SW 1271 (cell line): ENCODE data around the gene TAX1BP1.

Experiments used
- DNase-seq, 2 experiments: peaks; one replicate each; lab custom pipeline; 2025; lab: John Stamatoyannopoulos, UW

TAX1BP1 gene

DNA sequence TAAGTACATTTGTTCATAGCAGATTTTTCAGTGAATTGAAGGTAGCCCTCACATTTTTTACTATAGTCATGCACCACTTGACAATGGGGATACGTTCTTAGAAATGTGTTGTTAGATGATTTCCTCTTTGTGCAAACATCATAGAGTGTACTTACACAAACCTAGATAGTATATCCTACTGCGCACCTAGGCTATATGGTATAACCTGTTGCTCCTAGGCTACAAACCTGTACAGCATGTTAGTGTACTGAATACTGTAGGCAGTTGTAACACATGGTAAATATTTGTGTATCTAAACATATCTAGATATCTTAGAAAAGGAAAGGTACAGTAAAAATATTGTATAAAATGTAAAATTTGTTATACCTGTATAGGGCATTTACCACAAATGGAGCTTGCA lies 41.2 kb downstream of the TAX1BP1 start:
- DNase-seq = no peak

DNA sequence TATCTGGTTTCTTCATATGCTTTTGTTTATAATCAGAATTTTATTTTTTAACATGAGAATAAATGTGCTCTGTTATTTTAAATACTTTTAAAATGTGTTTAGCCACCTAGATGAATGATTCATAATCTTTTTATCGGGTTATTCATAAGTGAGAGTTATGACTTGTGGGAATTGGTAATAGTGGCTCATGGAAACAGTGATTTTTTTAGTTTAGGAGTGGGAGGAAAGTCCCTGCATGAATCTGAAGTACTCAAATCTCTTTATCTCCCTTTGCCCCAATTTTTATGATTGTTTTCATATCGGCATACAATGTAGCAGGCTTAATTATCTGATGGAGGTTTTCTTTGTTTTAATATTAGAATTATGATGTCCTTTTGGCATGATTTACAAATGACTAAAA lies 42.9 kb downstream of the TAX1BP1 start:
- DNase-seq = no peak

DNA sequence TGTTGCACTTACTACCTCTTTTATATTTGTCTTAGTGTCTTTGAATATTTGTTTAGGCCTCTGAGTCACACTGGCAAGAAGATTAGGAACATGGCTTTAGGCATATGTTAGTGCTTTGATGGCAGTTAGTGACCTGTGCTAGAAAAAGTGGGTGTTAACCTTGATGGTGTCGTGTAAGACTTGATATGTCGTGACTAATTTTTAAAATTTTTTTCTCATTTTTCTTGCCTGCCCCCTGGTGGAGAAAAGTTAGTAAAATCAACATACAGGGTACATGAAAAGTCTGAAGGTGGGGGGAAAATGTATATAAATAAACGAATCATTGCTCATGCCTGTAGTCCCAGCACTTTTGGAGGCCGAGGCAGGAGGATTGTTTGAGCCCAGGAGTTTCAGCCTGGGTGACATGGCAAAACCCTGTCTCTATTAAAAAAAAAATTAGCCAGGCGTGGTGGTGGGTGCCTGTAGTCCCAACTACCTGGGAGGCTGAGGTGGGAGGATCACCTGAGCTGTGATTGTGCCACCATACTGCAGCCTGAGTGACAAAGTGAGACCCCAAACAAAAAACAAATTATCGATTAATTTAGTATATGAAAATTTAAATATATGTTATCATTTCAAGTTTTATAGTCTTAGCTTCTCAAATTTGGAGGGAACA lies 44.6 kb downstream of the TAX1BP1 start:
- DNase-seq = peak; percentile 53 to 82

DNA sequence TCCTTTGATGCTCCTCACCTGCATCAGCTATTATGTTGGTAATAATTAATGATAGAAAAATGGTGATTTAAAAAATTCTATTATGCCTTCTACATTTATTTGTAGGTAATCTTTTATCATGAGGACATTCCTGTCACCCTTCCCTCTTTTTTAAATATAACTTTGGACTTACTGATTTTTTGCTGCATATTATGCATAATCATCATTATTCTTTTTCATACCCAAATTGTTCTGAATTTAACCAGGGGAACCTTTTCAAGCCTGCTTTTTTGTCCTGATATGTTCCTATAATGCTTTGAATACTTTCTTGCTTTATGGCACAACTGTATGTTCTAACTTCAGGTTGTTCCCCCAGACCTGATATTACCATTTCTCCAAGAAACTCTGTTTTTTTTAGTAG lies 48.5 kb downstream of the TAX1BP1 start:
- DNase-seq = no peak

DNA sequence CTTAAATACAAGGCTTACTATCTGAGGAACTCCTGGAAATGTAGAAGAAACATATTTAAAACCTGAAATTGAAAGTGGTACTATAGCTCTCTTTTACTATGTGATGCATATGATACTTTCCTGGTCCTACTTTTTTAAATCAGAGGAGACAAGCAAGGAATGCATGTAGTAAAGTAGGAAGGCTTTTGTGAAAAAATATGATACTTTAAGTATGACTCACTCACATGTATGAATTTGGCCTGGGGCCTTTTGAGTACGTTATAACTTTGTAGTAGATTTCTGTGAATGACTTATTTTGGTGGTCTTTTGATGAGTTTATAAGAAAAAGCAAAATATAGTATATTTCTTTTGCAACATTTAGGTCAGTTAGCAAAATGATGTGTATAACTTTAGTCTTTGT lies 53.8 kb downstream of the TAX1BP1 start:
- no peak for DNase-seq

DNA sequence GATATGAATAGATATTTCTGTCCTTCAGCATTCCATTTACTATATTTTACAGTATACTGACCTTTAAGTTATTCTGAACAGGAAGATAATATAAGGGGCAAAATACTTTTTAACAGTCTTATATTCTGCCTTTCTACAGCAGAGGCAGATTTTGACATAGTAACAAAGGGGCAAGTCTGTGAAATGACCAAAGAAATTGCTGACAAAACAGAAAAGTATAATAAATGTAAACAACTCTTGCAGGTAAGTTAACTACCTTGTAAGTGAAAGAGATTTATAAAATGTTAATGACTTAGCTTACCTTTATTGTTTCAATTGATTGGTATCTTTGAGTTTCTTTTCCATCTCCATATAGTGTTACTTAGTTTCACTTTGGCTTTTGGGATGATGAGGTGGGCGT lies 56.0 kb downstream of the TAX1BP1 start:
- no peak for DNase-seq

DNA sequence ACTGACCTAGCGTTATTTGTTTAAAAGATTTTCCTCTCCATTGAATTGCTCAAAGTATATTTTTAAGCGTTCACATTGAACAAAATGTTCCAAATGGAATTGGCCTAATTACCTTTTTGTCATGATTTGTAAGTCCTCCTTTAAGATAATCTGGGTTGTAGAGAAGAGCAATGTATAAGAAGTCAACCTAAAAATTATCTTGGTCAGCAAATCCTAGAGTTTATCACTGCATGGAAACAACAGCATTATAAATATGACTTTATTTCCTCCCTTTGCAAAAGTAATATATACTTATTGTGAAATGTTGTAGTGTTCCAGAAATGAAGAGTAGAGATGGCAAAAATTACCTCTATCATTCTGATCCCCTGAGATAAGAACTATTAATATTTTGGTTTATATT lies 59.2 kb downstream of the TAX1BP1 start:
- no peak for DNase-seq

DNA sequence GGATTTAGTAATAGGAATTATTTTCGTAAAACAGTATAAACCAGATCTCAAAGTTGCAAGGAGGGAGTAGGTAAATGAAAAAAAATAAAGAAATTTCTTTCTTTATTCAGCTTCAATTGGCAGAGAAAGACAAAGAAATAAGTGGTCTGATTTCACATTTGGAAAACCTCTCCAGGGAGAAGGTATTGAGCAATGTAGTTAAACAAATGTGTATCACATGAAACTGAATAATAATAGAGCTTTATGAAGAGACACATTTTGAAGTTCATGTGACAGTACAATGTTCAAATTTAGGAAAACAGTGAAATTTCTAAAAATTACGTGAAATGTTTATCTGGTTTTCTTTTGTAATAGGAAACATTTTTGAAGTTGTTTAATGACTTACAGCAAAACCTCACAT lies 63.0 kb downstream of the TAX1BP1 start:
- DNase-seq = no peak

DNA sequence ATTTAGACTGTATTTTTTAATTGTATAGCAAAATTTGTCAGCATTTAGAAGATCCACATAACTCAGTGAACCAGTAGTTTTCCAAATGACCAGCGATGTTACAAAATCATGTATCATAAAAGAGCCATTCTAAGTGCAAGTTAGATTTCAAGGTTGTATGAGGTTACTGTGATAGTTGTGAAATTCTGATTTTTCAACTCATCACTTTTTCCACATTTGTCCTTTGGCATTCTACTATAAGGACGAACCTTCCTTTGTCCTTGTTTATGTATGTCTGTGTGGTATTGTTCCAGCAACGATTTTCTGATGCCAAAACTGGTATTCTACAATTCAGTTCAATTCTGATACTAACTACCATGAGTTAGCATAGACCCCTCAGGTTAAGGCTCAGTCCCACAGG lies 64.2 kb downstream of the TAX1BP1 start:
- DNase-seq = no peak

DNA sequence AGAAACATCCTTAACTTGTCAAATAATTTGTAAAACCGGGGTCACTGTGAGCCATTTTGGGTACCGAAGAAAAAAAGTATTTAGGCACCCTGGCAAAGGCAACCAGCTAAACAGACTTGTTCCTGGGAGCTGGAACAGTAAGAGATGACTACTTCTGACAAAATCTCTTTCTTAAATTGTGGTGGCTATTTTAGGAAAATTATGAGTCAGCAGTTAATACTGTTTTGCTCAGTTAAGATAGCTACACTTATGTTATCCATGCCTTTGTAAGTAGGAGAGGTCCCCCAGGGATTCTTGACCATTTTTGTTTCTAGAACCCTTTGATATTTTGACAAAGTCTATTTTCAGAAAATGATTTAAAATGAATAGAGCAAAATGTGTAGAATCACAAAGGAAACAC lies 68.7 kb downstream of the TAX1BP1 start:
- no peak for DNase-seq

DNA sequence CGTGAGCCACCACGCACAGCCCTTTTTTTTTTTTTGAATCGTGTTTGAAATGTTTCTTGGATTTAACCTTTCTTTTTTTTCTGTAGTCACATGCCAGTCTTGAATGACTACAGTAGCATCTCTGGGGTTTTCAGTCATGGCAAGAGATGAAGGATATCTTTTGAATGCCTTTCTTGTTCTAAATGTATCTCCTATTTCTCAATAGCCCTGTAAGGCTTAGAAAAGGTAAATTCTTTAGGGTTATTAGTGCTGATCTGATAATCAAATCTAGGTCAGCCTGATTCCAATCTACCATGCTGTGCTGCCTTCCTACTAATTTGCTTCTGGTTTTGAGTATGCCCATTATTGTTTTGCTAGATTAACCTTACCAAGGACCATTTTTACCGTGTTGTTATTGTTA lies 70.2 kb downstream of the TAX1BP1 start:
- DNase-seq = no peak

DNA sequence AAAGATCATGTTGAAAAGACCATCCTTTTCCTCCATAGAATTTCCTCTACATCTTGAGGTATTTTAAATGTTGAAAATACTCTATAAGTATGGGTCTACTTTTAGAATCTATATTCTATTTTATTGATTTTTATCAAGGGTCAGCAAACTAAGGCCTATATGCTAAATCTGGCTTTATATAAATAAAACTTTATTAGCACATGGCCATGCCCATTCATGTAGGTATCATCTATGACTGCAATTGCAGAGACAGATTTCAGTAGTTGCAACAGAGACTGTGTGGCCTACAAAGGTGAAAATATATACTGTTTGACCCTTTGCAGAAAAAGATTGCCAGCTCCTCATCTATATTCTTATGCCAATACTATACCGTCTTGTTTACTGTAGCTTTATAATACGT lies 72.7 kb downstream of the TAX1BP1 start:
- DNase-seq = no peak

DNA sequence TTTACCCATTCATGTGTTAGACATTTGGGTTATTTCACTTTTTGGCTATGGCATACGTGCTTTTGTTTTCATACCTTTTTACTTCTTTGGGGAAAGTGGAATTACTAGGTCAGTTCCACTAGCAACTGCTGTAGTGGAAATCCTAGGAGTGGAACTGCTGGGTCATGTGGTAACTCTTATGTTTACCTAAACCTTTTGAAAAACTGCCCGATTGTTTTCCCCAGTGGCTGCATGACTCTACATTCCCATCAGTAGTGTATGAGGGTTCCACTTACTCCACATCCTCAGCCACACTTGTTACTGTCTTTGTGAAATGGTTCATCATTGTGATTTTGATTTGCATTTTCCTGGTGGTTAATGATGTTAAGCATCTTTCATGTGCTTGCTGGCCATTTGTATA lies 82.3 kb downstream of the TAX1BP1 start:
- no peak for DNase-seq

DNA sequence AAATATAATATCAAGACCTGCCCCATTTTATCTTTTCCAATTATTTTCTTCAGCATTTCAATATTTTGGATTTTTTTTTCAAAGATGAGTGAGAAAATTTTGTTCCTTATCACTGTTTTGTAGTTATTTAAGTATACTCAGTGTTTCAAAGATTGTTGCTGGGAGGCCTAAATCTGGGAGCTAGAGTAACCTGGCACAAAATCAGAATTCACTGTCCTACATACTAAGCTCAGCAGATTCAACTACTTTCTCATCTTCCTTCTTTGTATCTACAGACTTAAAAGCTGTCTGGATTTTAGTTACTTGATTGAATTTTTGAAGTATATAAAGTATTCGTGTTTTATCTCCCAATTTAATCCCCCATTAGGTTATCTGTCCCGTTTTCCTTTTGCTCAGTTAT lies 85.9 kb downstream of the TAX1BP1 start:
- no peak for DNase-seq

DNA sequence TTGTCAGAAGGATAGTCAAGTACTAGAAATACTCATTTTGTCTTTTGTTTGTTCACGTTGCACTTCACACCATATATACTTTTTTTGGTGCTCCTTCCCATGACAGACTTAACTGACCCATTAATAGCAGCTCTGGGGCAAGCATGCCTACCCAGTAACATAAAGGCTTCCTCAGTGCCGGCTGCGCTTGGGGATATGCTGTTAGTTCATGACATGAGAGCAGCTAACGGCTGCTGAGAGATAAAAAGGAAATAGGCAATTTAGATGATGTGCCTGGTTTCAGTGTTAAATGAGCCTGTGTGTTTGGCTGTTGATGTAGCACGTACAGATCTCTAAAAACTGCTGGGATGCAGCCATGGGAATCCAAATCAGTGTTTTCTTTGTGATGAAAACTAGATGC lies 86.4 kb downstream of the TAX1BP1 start:
- DNase-seq = no peak

DNA sequence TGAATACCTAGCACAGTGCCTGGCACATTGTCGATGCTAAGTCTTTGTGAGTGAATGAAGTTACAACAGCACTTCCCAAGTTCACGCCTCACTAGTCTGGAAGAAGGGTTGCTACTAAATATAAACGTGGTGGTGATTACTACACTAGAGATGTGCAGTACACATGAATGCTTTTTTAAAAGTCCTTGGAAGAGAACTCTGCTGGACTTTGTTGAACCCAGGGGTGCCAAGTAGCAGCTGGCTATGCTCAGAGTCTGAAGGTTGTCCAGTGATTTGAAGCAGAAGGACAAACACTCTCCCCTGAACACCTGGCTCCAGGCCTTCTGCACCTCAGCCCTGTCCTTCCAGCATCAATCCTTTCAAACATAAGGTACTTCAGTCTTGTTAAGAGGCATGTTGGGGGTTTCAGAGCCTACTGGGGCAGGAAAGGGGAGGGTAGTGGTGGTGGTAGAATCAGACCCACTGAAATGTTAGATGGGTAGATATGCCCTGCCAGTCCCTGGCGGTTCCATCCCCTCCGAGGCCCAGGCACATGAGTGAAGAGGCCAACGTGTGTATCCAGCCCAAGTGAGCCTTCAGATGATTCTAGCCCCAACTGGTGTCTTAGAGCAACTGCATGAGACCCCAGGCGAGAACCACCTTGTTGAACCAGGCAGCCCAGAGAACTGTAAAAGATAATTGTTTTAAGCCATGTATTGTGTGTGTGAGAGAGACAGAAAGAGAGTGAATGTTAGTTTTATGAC lies 94.4 kb downstream of the TAX1BP1 start:
- DNase-seq = no peak

DNA sequence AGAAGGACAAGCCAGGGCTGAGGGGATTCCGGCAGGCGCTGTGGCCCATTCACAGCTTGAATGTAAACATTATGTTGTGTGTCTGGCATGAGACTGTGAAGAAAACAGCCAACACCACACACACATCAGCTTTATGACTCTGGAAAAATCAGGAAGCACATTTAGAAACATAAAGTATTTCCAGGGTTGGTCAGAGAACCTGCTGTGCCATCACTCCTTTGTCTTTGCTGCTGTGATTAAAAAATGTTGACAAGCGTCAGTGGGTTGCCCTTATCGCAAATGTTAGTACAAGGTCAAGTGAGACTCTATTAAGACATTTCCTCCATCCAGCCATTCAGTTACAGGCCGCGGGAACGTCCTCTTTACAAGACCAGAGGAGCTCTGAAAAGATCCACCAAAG lies 95.4 kb downstream of the TAX1BP1 start:
- no peak for DNase-seq

DNA sequence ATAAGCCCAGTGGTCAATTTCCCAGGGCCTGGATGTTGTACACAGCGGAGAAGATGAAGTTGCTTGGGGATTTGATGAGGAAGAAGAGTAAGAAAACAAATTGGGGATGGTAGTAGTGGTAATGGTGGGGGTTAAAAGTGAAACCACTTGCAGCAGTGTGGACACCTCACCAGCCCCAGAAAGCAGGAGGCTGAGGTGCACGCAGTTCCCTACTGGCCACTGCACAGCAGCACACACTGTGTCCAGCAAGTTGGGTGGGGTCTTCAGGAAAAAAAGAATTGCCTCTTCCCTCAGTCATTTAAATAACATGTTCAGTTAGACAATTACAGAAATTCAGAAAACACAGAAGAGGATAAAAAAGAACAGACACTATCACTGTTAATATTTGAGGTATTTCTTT lies 96.6 kb downstream of the TAX1BP1 start:
- no peak for DNase-seq

DNA sequence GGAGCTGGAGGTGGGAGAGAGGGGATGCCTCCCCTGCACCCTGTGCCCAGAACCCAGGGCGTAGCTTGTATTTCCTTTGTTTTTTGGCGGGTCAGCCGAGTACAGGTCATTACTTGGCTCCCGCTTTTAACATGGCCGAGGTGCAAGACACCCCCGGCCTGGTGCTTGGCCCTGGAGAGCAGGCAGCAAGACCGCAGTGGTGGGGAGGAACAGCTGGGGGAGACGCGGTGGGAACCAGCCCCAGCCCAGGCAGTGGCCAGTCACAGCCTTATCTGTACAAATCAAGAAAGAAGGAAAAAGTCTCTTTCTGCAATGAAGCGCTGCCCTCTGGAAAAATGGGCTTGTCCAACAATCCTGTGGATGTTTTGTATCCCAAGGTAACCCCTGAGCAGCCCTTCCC lies 99.1 kb downstream of the TAX1BP1 start:
- DNase-seq = no peak

DNA sequence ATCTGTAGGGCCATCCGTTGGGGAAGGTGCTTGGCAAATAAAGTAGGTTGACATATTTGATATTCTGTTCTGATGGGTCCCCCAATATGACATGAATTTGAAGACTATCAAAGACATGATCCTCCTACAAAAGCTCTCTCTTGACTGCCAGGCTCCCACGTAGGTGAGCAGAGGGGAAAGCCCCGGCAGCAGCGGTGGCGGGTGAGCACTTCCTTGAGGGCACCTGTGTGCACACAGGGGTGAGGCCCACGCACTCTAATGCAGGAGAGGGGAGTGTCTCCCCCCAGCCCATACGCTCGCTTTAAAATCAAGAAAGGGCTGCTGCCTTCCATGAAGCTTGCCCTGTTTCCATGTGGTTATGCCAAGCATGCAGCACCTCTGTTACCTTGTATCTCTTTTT lies 100.4 kb downstream of the TAX1BP1 start:
- no peak for DNase-seq

DNA sequence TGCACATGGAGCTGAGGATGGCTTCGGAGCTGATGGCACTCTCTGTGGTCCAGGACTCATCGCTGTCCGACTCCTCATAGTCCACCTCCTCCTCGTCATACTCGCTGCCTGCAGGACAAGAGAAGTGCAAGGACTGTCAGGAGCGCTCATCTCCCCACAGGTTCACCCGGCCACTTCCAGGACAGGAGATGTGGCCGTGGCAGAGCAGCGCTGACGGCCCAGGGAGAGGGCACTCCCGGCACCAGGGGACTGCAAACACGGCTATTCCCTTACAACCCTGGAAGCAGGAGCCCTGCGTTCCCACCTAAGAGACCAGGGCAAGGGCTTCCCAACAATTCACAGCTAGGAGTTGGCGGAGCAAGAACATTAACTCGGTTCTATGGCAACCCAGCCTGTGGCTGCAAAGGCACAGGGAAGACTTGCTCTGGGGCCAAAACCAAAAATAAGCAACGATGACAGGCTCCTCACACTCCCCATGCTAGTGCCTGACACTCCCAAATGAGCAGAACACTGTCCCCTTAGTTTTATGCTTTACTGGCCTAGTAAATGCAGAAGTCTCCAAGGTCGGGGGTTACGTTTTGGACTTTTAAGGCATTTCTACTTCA lies 100.9 kb downstream of the TAX1BP1 start:
- no peak for DNase-seq

DNA sequence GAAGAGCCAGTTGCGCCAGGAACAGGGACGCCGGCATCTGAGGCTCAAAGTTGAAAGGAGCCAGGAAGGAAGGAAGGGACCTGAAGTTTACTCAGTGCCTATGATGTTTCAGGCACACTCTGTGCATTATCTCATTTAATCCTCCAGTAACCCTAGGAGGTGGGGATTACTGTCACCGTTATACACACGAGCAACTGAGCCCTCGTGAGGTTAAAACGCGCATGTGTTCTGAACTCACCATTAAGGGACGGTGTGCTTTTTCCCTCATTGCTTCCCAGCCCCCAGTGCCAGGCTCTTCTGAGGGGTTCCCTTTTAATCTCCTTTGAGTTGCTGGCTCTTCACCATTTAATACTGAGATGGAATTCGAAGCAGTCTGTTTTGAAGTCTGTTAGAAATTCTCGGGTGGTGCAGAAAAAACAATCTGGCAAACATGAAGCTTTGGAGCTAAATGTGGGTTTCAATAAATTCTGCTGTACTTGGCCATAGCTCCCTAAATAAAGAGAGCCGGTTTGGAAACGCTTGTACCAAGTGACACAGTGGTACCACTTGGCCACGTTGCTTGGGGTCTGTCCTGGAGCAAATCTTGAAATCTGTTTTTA lies 102.2 kb downstream of the TAX1BP1 start:
- no peak for DNase-seq

DNA sequence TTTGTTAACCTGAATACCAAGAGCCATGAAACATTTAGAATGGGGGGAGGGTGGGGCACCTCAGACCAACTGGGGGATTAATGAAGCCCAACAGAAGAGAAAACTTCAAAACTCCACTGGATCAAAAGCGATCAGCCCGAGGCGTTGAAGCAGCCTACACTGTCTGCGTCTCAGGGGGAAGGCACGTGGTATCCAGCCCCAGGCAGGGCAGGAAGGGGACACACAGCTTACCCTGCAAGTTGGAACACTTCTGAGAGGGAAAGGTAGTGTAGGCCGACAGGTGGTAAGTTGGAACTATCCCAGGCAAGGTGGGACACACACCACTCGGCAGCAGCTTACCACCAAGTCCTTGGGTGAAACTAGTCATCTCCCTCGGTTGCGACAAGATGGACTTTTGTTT lies 102.9 kb downstream of the TAX1BP1 start:
- DNase-seq = no peak
